H9 (cell line): ENCODE results near the gene PDLIM3. TPM values are rescaled to one million over a fixed set of nuclear protein-coding genes. Genes with fewer than 3 reads are reported as not detected.

Experiments
- DNase-seq: peaks from one replicate; pipeline ENCODE4 v3.0.0-alpha.2; 2017
- H2AFZ ChIP-seq: one replicate; pipeline ENCODE4 v1.6.1; 2013; ENCODE audit warnings: mild to moderate bottlenecking, low read length, control low read depth, moderate library complexity
- H2AK5ac ChIP-seq: 2 replicates; pipeline ENCODE4 v1.6.1; 2013; ENCODE audit warnings: low read length, control low read depth, mixed read lengths; ENCODE audit not compliant: insufficient read length
- H2BK120ac ChIP-seq: one replicate; pipeline ENCODE4 v1.6.1; 2013; ENCODE audit warnings: low read depth, mild to moderate bottlenecking, low read length, control low read depth, inconsistent platforms; ENCODE audit not compliant: poor library complexity, severe bottlenecking
- H2BK12ac ChIP-seq: 2 replicates; pipeline ENCODE4 v1.6.1; 2013; ENCODE audit warnings: low read length, control low read depth, mixed read lengths, low read depth; ENCODE audit not compliant: insufficient read length
- H2BK15ac ChIP-seq: 2 replicates; pipeline ENCODE4 v1.6.1; 2013; ENCODE audit warnings: low read depth, low read length, control low read depth
- H2BK20ac ChIP-seq: one replicate; pipeline ENCODE4 v1.6.1; 2013; ENCODE audit warnings: low read depth, mild to moderate bottlenecking, low read length, control low read depth, inconsistent platforms; ENCODE audit not compliant: poor library complexity, severe bottlenecking
- H2BK5ac ChIP-seq: 2 replicates; pipeline ENCODE4 v1.6.1; 2013; ENCODE audit warnings: low read length, control low read depth, mixed read lengths; ENCODE audit not compliant: insufficient read length
- H3K14ac ChIP-seq: 2 replicates; pipeline ENCODE4 v1.6.1; 2013; ENCODE audit warnings: low read length, control low read depth; ENCODE audit not compliant: insufficient read depth
- H3K18ac ChIP-seq: 2 replicates; pipeline ENCODE4 v1.6.1; 2013; ENCODE audit warnings: low read depth, mild to moderate bottlenecking, mixed read lengths, low read length, control low read depth; ENCODE audit not compliant: insufficient read length
- H3K23ac ChIP-seq: 2 replicates; pipeline ENCODE4 v1.6.1; 2013; ENCODE audit warnings: low read length, control low read depth, mixed read lengths, low read depth; ENCODE audit not compliant: insufficient read length
- H3K23me2 ChIP-seq: 2 replicates; pipeline ENCODE4 v1.6.1; 2013; ENCODE audit warnings: low read depth, mild to moderate bottlenecking, mixed read lengths, low read length, control low read depth; ENCODE audit not compliant: insufficient read length, poor library complexity, severe bottlenecking
- H3K27ac ChIP-seq: 2 replicates; pipeline ENCODE4 v1.5.1; 2013; ENCODE audit warnings: low read length, control low read depth, mixed read lengths, low read depth; ENCODE audit not compliant: insufficient read length
- H3K27me3 ChIP-seq: 2 replicates; pipeline ENCODE4 v1.6.1; 2013; ENCODE audit warnings: low read length, control low read depth, inconsistent platforms; ENCODE audit not compliant: insufficient read depth
- H3K4ac ChIP-seq: 2 replicates; pipeline ENCODE4 v1.6.1; 2013; ENCODE audit warnings: low read depth, mild to moderate bottlenecking, control low read depth, inconsistent platforms, low read length, moderate library complexity
- H3K4me1 ChIP-seq: 2 replicates; pipeline ENCODE4 v1.6.1; 2013; ENCODE audit warnings: low read length, control low read depth, inconsistent platforms; ENCODE audit not compliant: insufficient read depth
- H3K4me2 ChIP-seq: 2 replicates; pipeline ENCODE4 v1.6.1; 2013; ENCODE audit warnings: low read length, control low read depth, mixed read lengths; ENCODE audit not compliant: insufficient read length, insufficient read depth
- H3K56ac ChIP-seq: 2 replicates; pipeline ENCODE4 v1.6.1; 2013; ENCODE audit warnings: low read depth, mild to moderate bottlenecking, mixed read lengths, low read length, control low read depth; ENCODE audit not compliant: insufficient read length
- H3K79me1 ChIP-seq: 2 replicates; pipeline ENCODE4 v1.6.1; 2013; ENCODE audit warnings: low read depth, mild to moderate bottlenecking, moderate library complexity, low read length, control low read depth, inconsistent platforms; ENCODE audit not compliant: insufficient read depth, poor library complexity, severe bottlenecking
- H3K79me2 ChIP-seq: 2 replicates; pipeline ENCODE4 v1.6.1; 2013; ENCODE audit warnings: low read length, control low read depth, inconsistent platforms; ENCODE audit not compliant: insufficient read depth
- H3K9ac ChIP-seq: 2 replicates; pipeline ENCODE4 v1.6.1; 2013; ENCODE audit warnings: low read length, control low read depth, mixed read lengths; ENCODE audit not compliant: insufficient read length; ENCODE audit errors: extremely low read depth
- H3K9me3 ChIP-seq: one replicate; pipeline ENCODE4 v1.6.1; 2013; ENCODE audit warnings: low read depth, low read length, inconsistent platforms; ENCODE audit not compliant: control insufficient read depth
- H3T11ph ChIP-seq: one replicate; pipeline ENCODE4 v1.6.1; 2013; ENCODE audit warnings: mild to moderate bottlenecking, low read length, control low read depth, inconsistent platforms
- H4K20me1 ChIP-seq: one replicate; pipeline ENCODE4 v1.6.1; 2013; ENCODE audit not compliant: control insufficient read depth, insufficient read length, insufficient read depth
- H4K5ac ChIP-seq: 2 replicates; pipeline ENCODE4 v1.6.1; 2013; ENCODE audit warnings: low read depth, mild to moderate bottlenecking, mixed read lengths, low read length, control low read depth; ENCODE audit not compliant: insufficient read length
- H4K8ac ChIP-seq: replicated peaks from 2 replicates; pipeline ENCODE4 v1.6.1; 2013; ENCODE audit warnings: low read length, control low read depth, mixed read lengths, low read depth; ENCODE audit not compliant: insufficient read length
- H4K91ac ChIP-seq: 2 replicates; pipeline ENCODE4 v1.6.1; 2013; ENCODE audit warnings: low read depth, mild to moderate bottlenecking, moderate library complexity, mixed read lengths, low read length, control low read depth; ENCODE audit not compliant: insufficient read length
- H3K27ac Mint-ChIP-seq, 3 experiments: 2 replicates in 2 of 3; 3 replicates in 1 of 3; pipeline ENCODE4 v1.8.0; 2020 to 2021; ENCODE audit warnings: mixed read lengths in 3 of 3, mild to moderate bottlenecking in 1 of 3, moderate library complexity in 1 of 3
- H3K27me3 Mint-ChIP-seq: 2 replicates; pipeline ENCODE4 v1.8.0; 2021; ENCODE audit warnings: low read depth, mild to moderate bottlenecking, moderate library complexity, mixed read lengths
- H3K36me3 Mint-ChIP-seq, 3 experiments: 2 replicates in 2 of 3; 3 replicates in 1 of 3; pipeline ENCODE4 v1.8.0; 2020 to 2021; ENCODE audit warnings: low read depth in 3 of 3, mixed read lengths in 3 of 3; ENCODE audit not compliant: insufficient read depth in 1 of 3
- H3K4me1 Mint-ChIP-seq, 2 experiments: 2 replicates each; pipeline ENCODE4 v1.8.0; 2020; ENCODE audit warnings: mixed read lengths in 2 of 2
- H3K4me3 Mint-ChIP-seq, 2 experiments: 2 replicates in 1 of 2; 3 replicates in 1 of 2; pipeline ENCODE4 v1.8.0; 2020 to 2021; ENCODE audit warnings: mild to moderate bottlenecking in 2 of 2, mixed read lengths in 2 of 2, moderate library complexity in 1 of 2
- H3K9me3 Mint-ChIP-seq, 2 experiments: 2 replicates in 1 of 2; 3 replicates in 1 of 2; pipeline ENCODE4 v1.8.0; 2020; ENCODE audit warnings: mild to moderate bottlenecking in 2 of 2, mixed read lengths in 2 of 2, moderate library complexity in 1 of 2
- WGBS: extraction: QIAGEN DNeasy Blood & Tissue Kit; methylation state at CpG from one replicate; pipeline ENCODE4 v1.1.7; 2013; ENCODE audit warnings: missing lambda C conversion rate, low lambda C conversion rate, mixed read lengths; ENCODE audit not compliant: insufficient read length; ENCODE audit errors: extremely low coverage; 5-methylcytosine and 5-hydroxymethylcytosine counted together
- total RNA-seq: library from RNA; stranded (reverse); gene quantifications from 2 replicates; pipeline ENCODE4 v1.2.1, GENCODE V29; 2021
- TF ChIP-seq, protein P1 (sequence below): fragments of 200-600 bp; sonication (generic); conservative IDR thresholded peaks from 3 replicates; pipeline ENCODE4 v1.8.0; 2021; ENCODE audit warnings: antibody characterized with exemption, mild to moderate bottlenecking

Gene PDLIM3
- total RNA-seq, 1 experiment from 2014 or later = 12.0 TPM

DNA sequence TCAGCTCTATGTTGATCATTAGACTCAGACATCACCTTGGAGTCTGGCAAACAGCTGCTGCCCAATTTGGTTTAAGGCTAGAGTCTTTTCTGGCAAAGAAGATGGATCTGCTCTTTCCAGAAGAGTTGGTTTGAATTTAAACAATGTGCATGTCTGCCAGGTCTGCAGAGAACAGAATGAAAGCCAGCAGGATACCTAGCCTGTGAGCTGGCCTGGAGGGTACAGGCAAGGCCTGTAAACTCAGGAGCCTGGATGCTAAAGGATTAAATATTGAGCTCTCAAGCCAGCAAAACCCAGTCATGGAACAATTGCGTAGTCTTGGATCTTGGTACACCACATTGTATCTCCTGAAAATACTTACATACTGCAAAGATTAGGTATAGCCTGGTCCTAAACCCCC is 15.6 kb upstream of the PDLIM3 start:
- H3K56ac ChIP-seq = no peak overlapping the region
- no peak overlapping the region for H3K4me2 ChIP-seq
- H3K4ac ChIP-seq = no peak overlapping the region
- H3T11ph ChIP-seq = no peak overlapping the region
- no peaks in the 10 kb centered on the region for H4K20me1 ChIP-seq
- H3K18ac ChIP-seq = no peak overlapping the region
- H3K79me1 ChIP-seq = no peaks in the 10 kb centered on the region
- no peak overlapping the region for H3K23ac ChIP-seq
- H3K27ac Mint-ChIP-seq = no peak overlapping the region
- H2BK120ac ChIP-seq = no peak overlapping the region
- no peak overlapping the region for H3K9ac ChIP-seq
- H3K9me3 Mint-ChIP-seq = peaks cover 0 to 3% of the 10 kb centered on the region in 2 experiments; a peak in 1 of 5 replicates
- H4K8ac ChIP-seq = no peak overlapping the region
- no peaks in the 10 kb centered on the region; a peak in 2 of 7 replicates for H3K36me3 Mint-ChIP-seq
- TF ChIP-seq, protein P1, sequence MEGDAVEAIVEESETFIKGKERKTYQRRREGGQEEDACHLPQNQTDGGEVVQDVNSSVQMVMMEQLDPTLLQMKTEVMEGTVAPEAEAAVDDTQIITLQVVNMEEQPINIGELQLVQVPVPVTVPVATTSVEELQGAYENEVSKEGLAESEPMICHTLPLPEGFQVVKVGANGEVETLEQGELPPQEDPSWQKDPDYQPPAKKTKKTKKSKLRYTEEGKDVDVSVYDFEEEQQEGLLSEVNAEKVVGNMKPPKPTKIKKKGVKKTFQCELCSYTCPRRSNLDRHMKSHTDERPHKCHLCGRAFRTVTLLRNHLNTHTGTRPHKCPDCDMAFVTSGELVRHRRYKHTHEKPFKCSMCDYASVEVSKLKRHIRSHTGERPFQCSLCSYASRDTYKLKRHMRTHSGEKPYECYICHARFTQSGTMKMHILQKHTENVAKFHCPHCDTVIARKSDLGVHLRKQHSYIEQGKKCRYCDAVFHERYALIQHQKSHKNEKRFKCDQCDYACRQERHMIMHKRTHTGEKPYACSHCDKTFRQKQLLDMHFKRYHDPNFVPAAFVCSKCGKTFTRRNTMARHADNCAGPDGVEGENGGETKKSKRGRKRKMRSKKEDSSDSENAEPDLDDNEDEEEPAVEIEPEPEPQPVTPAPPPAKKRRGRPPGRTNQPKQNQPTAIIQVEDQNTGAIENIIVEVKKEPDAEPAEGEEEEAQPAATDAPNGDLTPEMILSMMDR = no peak
- no peak overlapping the region for H2BK12ac ChIP-seq
- peaks cover 0 to 2% of the 10 kb centered on the region in 2 experiments; a peak in 2 of 4 replicates for H3K4me1 Mint-ChIP-seq
- DNase-seq = no peak
- no peak overlapping the region for H3K14ac ChIP-seq
- no peaks in the 10 kb centered on the region; the same call in 1 of the 2 replicates for H3K4me1 ChIP-seq
- no peak overlapping the region for H2BK20ac ChIP-seq
- no peaks in the 10 kb centered on the region for H3K23me2 ChIP-seq
- 0 out of 2 replicates have a peak, but pooled peaks cover under 1% of the 10 kb centered on the region for H3K27me3 Mint-ChIP-seq
- no peak overlapping the region for H2BK15ac ChIP-seq
- H3K9me3 ChIP-seq = no peaks in the 10 kb centered on the region
- no CpG with 5 or more reads among the region's 1 CpG for WGBS
- H2AK5ac ChIP-seq = no peak overlapping the region
- no peaks in the 10 kb centered on the region for H3K79me2 ChIP-seq
- no peak overlapping the region for H3K4me3 Mint-ChIP-seq
- no peaks in the 10 kb centered on the region for H3K27me3 ChIP-seq
- no peak overlapping the region for H4K5ac ChIP-seq
- H2BK5ac ChIP-seq = no peak overlapping the region
- no peak overlapping the region for H4K91ac ChIP-seq
- H3K27ac ChIP-seq = no peak overlapping the region
- H2AFZ ChIP-seq = no peak overlapping the region
